Mucosa of descending colon (tissue), 3 donors: ENCODE results near the gene ZNF319. TPM values are rescaled to one million over a fixed set of nuclear protein-coding genes. Genes with fewer than 3 reads are reported as not detected.

ENCODE experiments used
- ATAC-seq: fragments of 200-7000 bp; cut with Tn5 transposase; one replicate; pipeline ENCODE4 v1.9.1; 2020; ENCODE audit warnings: mild to moderate bottlenecking, moderate library complexity
- DNase-seq, 3 donors: peaks; one replicate each; pipeline ENCODE4 v3.0.0-alpha.2; 2020
- H3K36me3 ChIP-seq: fragments of 200-600 bp; one replicate; pipeline ENCODE4 v1.8.0; 2021; ENCODE audit warnings: low read depth, mild to moderate bottlenecking
- H3K4me1 ChIP-seq: fragments of 200-600 bp; one replicate; pipeline ENCODE4 v1.8.0; 2021; ENCODE audit warnings: low read depth, mild to moderate bottlenecking
- H3K4me3 ChIP-seq: fragments of 200-600 bp; one replicate; pipeline ENCODE4 v1.8.0; 2021; ENCODE audit warnings: mild to moderate bottlenecking
- H3K9me3 ChIP-seq: fragments of 200-600 bp; one replicate; pipeline ENCODE4 v1.8.0; 2021; ENCODE audit warnings: mild to moderate bottlenecking
- CTCF ChIP-seq: fragments of 200-600 bp; IDR thresholded peaks from one replicate; pipeline ENCODE4 v1.8.0; 2022; ENCODE audit warnings: antibody characterized with exemption, mild to moderate bottlenecking
- intact Hi-C, 2 donors: fragments of 100-400 bp; cut with DNase I in 1 of 2; cut with micrococcal nuclease in 1 of 2; formaldehyde crosslinking; loops; one replicate each; pipeline versions ENCODE4 v1.11.0 to v1.11.1; 2022; cut with DNase I, micrococcal nuclease
- total RNA-seq, 3 donors: library from RNA; stranded (reverse); fragmentation: NEBNext Ultra II Directional in 2 of 3; extraction: Animal tissue kit (Norgen Biotek cat#: 25700) in 2 of 3; gene quantifications; one replicate each; pipeline versions ENCODE4 v1.2.1 to v1.2.4, GENCODE V29; 2021 to 2023
- donor health status: DM: no; HTN: no; CAD: no; lungs with moderate emphysema.
- donor health status: DM: no; HTN: no; CAD: no.
- donor health status: DM: no; HTN: yes; CAD: no.

The ZNF319 gene
- total RNA-seq, 3 donors from 2014 or later, result 5.9 to 9.7 (median 7.3) TPM

DNA sequence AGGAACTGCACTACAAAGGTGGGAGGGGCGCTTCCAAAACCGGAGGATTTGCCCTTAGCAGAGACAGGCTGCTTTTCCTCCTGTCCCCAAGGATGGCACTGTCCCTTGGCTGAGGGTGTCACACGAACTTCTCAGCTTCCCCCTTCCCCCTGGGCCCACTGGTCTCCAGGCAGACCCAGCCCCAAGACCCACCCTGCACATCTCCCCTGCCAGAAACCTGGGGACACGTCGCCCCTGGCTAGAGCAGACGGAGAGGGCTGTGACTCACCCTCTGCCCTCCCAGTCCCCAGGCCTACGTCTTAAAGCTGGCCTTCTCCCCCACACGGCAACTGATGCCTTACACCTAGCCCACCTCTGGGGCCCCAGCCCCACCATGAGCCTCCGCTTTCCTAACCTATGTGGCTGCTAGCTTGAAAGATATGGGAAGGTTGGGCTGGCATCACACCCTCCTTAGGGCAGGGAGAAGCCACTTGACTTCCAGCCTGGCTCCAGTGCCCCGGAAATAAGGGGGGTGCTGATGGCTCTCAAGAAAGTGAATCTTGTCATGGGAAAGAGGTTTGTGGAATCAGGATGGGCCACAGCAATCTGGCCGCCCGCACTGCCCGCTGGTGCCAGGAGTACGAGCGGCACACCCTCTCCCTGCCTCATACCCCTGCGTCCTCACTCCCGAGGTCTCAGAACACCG, 4.6 kb downstream of the ZNF319 start:
- peaks cover 8% of the 10 kb centered on the region for H3K4me1 ChIP-seq
- DNase-seq, result no peak
- intact Hi-C loops, result no loop called here
- ATAC-seq, result no peak
- no peak overlapping the region for H3K4me3 ChIP-seq
- no peak for TF ChIP-seq CTCF
- H3K36me3 ChIP-seq, result no peaks in the 10 kb centered on the region
- no peaks in the 10 kb centered on the region for H3K9me3 ChIP-seq

GRCh38 chr16:57994778-57995177, 5.7 kb downstream of the ZNF319 start:
- H3K4me3 ChIP-seq, result no peak overlapping the region
- H3K4me1 ChIP-seq, result peaks cover 7% of the 10 kb centered on the region
- ATAC-seq (peak; percentile 60), DNase-seq (peak; percentile 60 to 74 (median 73))
- no peaks in the 10 kb centered on the region for H3K9me3 ChIP-seq
- intact Hi-C loops, result no loop called here
- no peaks in the 10 kb centered on the region for H3K36me3 ChIP-seq
- no peak for TF ChIP-seq CTCF

- no peak for TF ChIP-seq CTCF
- Histone ChIP-seq H3K4me1 (peaks cover 3% of the 10 kb centered on the region), H3K9me3 (no peaks in the 10 kb centered on the region), H3K36me3 (no peaks in the 10 kb centered on the region), H3K4me3 (no peak overlapping the region)
- DNase-seq, result no peak
- intact Hi-C loops, result no loop called here
- no peak for ATAC-seq
Measured at GRCh38 chr16:57994361-57994760, 6.1 kb downstream of the ZNF319 start.

GRCh38 chr16:57993897-57994296, 6.6 kb downstream of the ZNF319 start:
- DNase-seq, result no peak

DNA sequence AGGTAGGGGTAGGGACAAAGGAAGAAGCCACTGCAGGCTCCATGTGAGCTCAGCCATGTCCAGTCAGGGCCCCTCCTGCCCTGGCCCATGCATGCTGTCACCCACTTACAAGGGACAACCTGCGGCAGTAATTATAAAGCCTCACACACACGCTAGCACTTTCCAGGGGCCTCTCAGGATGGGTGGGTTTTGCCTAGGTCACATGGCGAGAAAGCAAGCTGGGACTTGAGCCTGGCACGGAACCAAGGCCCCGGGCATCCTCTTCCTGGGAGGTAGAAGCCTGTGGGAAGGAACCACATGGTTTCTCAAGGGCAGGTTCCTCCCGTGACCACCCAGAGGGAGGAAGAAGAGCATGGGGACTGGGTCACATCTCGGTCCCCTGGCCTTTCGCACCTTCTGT, 7.0 kb downstream of the ZNF319 start:
- Histone ChIP-seq H3K4me3 (no peak overlapping the region), H3K4me1 (no peaks in the 10 kb centered on the region), H3K9me3 (no peaks in the 10 kb centered on the region), H3K36me3 (no peaks in the 10 kb centered on the region)
- ATAC-seq (no peak), DNase-seq (no peak)
- intact Hi-C loops, result no loop called here
- TF ChIP-seq CTCF, result no peak

More at GRCh38 chr16:57993897-57994296, 6.6 kb downstream of the ZNF319 start:
- H3K4me3 ChIP-seq, result no peak overlapping the region
- intact Hi-C loops, result no loop called here
- no peaks in the 10 kb centered on the region for H3K9me3 ChIP-seq
- ATAC-seq, result no peak
- H3K36me3 ChIP-seq, result no peaks in the 10 kb centered on the region
- H3K4me1 ChIP-seq, result no peaks in the 10 kb centered on the region
- no peak for TF ChIP-seq CTCF

DNA sequence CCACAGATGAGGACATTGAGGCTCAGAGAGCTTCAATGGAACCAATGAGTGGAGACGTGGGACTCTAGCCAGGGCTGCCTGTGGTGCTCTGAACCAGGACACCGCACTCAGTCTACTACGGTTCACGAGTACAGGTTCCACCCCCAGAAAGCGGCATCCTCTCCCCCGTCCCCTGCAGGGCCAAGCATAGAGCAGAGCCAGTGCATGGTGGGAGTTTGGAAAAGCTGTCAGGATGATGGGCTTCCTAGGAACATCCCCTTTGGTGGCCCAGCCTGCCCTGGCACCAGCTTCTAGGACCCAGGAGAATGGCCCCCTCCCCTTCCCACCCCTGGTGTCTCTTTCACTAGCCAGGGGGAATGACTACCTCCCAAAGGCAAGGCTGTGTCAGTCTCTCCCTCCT, 8.4 kb downstream of the ZNF319 start:
- no peak for TF ChIP-seq CTCF
- DNase-seq, result no peak
- H3K4me1 ChIP-seq, result no peaks in the 10 kb centered on the region
- ATAC-seq, result no peak
- H3K4me3 ChIP-seq, result no peak overlapping the region
- no peaks in the 10 kb centered on the region for H3K9me3 ChIP-seq
- H3K36me3 ChIP-seq, result no peaks in the 10 kb centered on the region
- intact Hi-C loops, result no loop called here
